ENCODE data around the gene PPM1H.

PPM1H gene

DNA sequence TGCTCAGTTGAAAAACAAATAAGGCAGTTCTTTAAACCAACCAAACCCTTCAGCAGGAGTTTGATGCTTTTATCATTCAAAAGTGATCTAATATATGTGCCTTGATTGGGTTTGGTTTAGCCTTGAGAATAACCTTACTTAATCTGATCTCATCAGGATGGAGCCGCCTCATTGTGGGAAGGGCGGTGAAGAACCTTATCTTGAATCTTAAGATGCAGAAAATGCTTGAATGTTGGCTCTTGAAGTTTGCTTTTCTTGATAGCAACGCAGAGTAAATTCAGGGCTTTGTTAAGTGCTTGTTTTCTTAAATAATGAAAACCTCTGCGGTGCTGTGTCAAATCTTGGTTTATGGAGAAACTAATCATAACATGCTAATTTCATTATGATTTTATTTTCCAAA is 330.1 kb downstream of the PPM1H start:
- DNase-seq (ENCODE audit: low spot score) = no peak

DNA sequence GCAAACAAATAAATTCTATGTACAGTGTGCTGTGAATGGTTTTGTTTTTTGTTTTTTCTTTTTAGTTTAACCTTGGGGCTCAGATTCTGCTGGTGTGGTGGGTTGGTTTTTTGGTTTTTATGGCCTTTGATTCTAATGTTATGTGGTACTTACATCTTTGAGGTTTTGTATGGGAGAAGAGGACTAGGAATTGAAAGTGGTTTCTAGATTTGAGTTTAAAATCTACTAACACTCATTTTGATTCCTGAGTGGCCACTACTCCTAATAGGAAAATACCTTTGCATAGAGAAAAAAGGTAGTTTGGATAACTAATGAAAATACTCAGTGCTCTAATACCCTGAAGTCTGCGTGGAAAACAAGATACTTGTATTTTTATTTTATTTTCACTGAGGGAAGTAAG is 330.6 kb downstream of the PPM1H start:
- DNase-seq (ENCODE audit: low spot score) = no peak

DNA sequence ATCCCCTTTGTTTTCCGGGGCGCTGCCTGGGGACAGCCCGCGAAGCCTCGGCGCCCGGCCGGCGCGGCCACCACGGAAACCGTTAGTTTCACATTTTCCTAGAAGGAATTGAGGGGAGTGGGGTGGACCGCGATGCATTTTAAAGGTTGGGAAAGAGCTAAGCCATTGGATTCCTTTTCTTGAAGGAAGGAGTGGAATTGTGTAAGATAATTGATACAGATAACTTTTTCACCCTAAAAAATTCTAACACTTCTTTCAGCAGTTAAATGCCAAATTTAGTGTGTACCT is 331.2 kb downstream of the PPM1H start:
- no peak for DNase-seq (ENCODE audit: low spot score)

DNA sequence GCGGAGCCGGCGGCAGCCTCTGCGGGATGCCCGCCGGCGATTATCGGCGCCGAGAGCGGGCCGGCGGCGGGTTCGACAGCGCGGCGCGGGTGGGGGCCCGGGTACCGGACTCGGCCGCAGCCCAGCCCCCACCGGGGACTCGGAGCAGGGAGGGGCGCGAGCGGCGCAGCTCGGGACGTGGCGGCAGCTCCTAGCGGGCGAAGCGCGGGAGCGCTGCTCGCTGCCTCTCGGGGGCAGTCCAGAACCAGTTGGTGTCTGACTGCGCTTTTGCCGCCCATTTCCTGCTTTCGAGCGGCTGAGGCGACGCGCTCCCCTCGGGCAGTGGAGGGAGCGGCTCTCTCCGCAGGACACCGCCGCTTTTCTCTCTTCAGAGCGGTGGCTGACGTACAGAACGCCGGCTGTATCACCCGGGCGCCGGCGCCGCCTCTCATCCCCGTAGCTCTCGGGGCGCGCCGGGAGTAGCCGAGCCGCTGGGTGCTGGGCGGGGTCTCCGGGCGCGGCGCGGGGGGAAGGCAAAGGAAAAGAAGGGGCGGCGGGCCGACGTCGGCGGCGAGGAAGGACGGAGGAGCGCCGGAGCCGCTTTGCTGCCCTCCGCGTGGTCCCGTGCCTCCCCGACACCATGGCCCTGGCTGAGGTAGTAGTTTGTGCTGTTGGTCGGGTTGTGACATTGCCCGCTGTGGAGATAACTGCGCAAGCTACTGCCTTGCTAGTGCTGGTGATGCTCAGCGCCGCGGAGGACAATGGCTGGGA is 331.7 kb downstream of the PPM1H start:
- DNase-seq (ENCODE audit: low spot score) = peak; percentile 84

- DNase-seq (ENCODE audit: low spot score) = peak; percentile 84
Observed at GRCh38 chr12:62602255-62603060, 332.5 kb downstream of the PPM1H start.

DNA sequence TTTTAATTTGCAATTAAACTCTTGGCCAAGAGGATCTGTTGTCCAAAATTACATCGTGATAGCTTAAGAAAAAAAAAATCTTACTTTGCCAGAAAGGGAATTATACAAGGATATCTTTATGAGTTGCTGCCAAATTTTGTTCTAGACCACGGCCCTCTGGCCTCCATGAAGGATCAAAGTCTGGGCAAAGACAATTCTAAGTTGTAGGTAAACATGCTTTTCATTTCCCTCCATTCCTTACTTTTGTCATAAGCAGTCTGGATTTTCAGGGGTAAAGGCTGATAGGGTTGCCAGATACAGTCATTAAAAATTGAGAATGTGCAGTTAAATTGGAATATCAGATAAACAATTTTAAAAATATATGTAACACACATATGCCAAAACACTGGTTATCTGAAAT is 333.2 kb downstream of the PPM1H start:
- DNase-seq (ENCODE audit: low spot score) = no peak

GRCh38 chr12:62599854-62600437 is 335.0 kb downstream of the PPM1H start:
- DNase-seq (ENCODE audit: low spot score) = no peak

GRCh38 chr12:62598846-62599245 is 336.1 kb downstream of the PPM1H start:
- no peak for DNase-seq (ENCODE audit: low spot score)

DNA sequence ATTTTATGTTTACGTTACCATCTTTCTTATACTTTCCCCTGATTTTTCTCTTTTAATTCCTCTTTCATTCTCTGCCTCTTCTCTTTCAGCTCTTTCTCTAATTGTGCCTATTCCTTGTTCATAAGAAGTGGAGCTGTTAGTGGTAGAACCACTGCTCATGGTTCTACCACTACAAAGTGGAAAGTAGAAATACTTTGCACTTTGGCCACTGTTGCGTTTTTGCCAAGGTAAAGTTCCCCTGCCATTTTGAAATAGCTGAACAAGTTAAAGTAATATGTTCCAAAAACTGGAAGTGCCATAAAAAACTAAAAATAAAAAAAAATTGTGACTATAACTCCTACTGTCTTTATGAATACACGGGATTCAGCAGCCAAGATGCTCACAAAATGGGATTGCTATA is 337.7 kb downstream of the PPM1H start:
- no peak for DNase-seq (ENCODE audit: low spot score)
